ENCODE results near the gene ZNF438.
"Not testable (repeated sequence)": the region's sequence is repeated elsewhere in the genome, so short reads cannot be mapped to it uniquely, and the experiment has no call there.

The ZNF438 gene

DNA sequence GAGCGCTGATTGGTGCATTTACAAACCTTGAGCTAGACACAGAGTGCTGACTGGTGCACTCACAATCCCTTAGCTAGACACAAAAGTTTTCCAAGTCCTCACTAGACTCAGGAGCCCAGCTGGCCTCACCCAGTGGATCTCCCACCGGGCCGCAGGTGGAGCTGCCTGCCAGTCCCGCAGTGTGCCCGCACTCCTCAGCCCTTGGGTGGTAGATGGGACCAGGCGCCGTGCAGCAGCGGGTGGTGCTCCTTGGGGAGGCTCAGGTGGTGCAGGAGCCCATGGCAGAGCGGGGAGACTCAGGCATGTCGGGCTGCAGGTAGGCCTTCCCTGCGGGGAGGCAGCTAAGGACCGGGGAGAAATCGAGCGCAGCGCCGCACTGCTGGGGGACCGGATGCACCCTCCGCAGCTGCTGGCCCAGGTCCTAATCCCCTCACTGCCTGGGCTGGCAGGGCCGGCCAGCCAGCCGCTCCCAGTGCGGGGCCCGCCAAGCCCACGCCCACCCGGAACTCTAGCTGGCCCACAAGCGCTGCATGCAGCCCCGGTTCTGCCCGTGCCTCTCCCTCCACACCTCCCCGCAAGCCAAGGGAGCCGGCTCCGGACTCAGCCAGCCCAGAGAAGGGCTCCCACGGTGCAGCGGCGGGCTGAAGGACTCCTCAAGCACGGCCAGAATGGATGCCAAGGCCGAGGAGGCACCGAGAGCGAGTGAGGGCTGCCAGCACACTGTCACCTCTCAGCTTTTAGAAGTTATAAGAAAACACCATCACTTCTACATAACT is 128.9 kb downstream of the ZNF438 start:
- H3K4me3 ChIP-seq (ENCODE audit: low read length), result no peak overlapping the region
- no peak for DNase-seq (ENCODE audit: low read depth)
- TF ChIP-seq, protein P1, sequence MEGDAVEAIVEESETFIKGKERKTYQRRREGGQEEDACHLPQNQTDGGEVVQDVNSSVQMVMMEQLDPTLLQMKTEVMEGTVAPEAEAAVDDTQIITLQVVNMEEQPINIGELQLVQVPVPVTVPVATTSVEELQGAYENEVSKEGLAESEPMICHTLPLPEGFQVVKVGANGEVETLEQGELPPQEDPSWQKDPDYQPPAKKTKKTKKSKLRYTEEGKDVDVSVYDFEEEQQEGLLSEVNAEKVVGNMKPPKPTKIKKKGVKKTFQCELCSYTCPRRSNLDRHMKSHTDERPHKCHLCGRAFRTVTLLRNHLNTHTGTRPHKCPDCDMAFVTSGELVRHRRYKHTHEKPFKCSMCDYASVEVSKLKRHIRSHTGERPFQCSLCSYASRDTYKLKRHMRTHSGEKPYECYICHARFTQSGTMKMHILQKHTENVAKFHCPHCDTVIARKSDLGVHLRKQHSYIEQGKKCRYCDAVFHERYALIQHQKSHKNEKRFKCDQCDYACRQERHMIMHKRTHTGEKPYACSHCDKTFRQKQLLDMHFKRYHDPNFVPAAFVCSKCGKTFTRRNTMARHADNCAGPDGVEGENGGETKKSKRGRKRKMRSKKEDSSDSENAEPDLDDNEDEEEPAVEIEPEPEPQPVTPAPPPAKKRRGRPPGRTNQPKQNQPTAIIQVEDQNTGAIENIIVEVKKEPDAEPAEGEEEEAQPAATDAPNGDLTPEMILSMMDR (IDR thresholded peaks at IDR 0.05; ENCODE audit: insufficient read depth, low read depth, low read length, missing control alignments), result no peak

DNA sequence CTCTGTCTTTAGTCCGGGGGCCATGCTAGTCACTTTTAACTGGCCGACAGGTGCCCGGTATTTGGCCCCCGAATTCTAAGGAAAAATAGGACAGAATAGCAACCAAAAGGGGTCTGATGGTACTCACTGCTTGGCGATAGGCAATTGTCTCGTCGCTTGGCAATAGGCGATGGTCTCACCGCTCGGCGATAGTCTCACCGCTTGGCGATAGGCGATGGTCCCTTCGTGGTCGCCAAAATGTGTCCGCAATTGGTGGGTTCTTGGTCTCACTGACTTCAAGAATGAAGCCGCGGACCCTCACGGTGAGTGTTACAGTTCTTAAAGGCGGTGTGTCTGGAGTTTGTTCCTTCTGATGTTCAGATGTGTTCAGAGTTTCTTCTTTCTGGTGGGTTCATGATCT is 130.2 kb downstream of the ZNF438 start:
- H3K4me3 ChIP-seq (ENCODE audit: low read length); DNase-seq (ENCODE audit: low read depth): not testable (repeated sequence)

DNA sequence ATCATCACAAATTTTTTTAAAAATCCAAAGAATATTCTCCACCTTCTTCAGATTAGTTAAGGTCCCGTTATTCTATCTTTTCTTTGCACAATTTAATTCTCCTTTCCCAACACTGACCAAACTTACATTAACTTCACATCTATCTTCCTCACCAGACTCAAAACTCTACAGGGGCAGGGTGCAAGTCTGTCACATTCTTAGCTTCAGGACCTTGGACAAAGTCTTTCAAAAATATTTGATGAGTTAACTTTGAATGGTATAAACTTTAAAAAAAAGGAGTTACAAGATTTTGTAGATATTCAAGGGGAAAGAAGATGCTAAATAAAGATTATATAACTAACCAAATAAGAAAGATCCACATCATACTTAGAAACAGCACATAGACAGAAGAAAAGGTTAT is 132.7 kb downstream of the ZNF438 start:
- no peak for DNase-seq (ENCODE audit: low read depth)
- TF ChIP-seq, protein P1 (IDR thresholded peaks at IDR 0.05; ENCODE audit: insufficient read depth, low read depth, low read length, missing control alignments), result no peak
- no peak overlapping the region for H3K4me3 ChIP-seq (ENCODE audit: low read length)

DNA sequence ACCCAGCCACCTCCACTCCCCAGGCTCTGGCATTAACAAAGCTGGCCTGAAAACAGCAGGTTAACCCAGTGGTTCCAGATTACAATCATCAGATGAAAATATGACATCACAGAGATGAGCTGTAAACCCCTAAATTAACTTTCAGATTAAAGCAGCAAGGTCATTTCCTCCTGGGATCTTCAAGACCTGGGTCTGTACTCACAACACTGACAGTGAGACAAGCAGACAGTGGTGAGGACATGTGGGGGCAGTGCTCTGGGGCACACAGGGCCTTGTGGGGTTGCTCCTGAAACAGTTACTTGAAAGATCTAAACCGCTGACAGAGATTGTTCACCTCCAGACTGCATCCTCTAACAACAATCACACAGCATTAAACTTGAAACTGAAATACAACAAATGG is 134.1 kb downstream of the ZNF438 start:
- no peak for DNase-seq (ENCODE audit: low read depth)
- TF ChIP-seq, protein P1 (IDR thresholded peaks at IDR 0.05; ENCODE audit: insufficient read depth, low read depth, low read length, missing control alignments), result no peak
- no peak overlapping the region for H3K4me3 ChIP-seq (ENCODE audit: low read length)

DNA sequence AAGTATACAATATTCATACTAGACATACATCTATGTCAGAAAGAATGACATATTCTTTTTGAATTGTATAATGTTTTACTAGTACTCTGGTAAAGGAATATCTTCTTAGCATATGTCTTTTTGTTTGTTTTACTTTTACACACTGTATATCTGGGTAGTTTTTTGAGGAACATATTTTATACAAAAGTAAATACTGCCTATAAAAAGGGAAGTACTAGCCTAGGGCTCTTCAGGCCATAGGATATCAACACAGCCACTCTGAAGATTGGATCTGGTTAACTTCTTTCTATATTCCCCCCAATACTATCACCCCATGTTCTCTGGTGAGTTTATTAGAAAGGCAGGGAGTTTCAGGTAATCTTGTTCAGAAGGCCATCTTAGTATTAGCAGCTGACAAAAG is 134.6 kb downstream of the ZNF438 start:
- DNase-seq (ENCODE audit: low read depth), result no peak
- TF ChIP-seq, protein P1 (IDR thresholded peaks at IDR 0.05; ENCODE audit: insufficient read depth, low read depth, low read length, missing control alignments), result no peak
- H3K4me3 ChIP-seq (ENCODE audit: low read length), result no peak overlapping the region

DNA sequence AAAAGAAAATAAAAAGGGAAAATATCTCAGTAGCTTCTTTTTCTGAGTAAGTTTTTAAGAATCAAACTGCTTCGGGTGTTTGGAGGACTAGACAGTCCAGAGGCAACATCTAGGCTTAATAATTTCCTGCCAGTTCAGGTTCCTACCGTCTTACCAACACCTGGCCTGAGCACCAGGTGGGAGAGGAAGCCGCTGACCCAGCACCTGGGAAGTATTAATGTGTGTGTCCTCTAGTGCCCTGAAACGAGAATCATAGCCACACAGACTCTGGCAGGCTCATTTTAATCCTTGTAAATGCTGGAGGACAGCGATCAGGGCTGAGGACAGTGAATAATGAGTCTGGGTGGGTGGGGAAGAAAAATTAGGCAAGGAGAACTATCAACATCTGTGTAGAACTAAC is 137.4 kb downstream of the ZNF438 start:
- DNase-seq (ENCODE audit: low read depth), result no peak
- H3K4me3 ChIP-seq (ENCODE audit: low read length), result no peak overlapping the region
- TF ChIP-seq, protein P1 (IDR thresholded peaks at IDR 0.05; ENCODE audit: insufficient read depth, low read depth, low read length, missing control alignments), result no peak

DNA sequence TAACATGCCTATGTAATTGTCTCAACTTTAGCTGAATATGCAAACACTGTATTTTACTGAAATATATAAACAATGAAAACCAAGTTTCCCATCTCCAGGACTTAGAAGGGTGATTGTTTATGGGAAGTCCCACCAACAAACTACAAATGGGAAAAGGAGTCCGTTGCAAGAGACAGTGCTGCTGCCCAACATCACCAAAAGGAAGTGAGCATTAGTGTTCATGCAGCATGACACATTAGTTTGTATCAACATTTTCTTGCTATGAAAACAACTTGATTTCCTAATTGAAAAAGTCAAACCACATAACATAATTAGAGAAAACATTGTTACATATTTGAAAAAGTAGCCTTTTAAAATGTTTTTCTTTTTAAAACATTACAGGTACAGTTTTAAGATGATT is 138.5 kb downstream of the ZNF438 start:
- no peak for DNase-seq (ENCODE audit: low read depth)
- H3K4me3 ChIP-seq (ENCODE audit: low read length), result no peak overlapping the region
- TF ChIP-seq, protein P1 (IDR thresholded peaks at IDR 0.05; ENCODE audit: insufficient read depth, low read depth, low read length, missing control alignments), result no peak

All from epithelial cell of esophagus (primary cell).